ENCODE measurements around the gene ZFHX3. TPM values are rescaled to one million over a fixed set of nuclear protein-coding genes. Genes with fewer than 3 reads are reported as not detected.

ZFHX3 gene
- total RNA-seq, 3 donors from 2014 or later = 13.8 to 36.0 (median 15.5) TPM

GRCh38 chr16:72814226-72814625 is 233.7 kb downstream of the ZFHX3 start:
- Histone ChIP-seq H3K36me3 (ENCODE audit: low read depth) (no peaks in the 10 kb centered on the region), H3K4me3 (no peak overlapping the region), H3K4me1 (ENCODE audit: low read depth) (no peaks in the 10 kb centered on the region), H3K9me3 (no peaks in the 10 kb centered on the region)
- intact Hi-C loops (cut with DNase I, micrococcal nuclease) = no loop called here
- ATAC-seq (no peak), DNase-seq (no peak)
- TF ChIP-seq CTCF (IDR thresholded peaks at IDR 0.05) = no peak

- Histone ChIP-seq H3K9me3 (no peaks in the 10 kb centered on the region), H3K36me3 (ENCODE audit: low read depth) (no peaks in the 10 kb centered on the region), H3K4me1 (ENCODE audit: low read depth) (peaks cover 5% of the 10 kb centered on the region), H3K4me3 (no peak overlapping the region)
- TF ChIP-seq CTCF (IDR thresholded peaks at IDR 0.05) = no peak
- ATAC-seq (no peak), DNase-seq (no peak)
- intact Hi-C loops (cut with DNase I, micrococcal nuclease) = no loop called here
These were observed 235.3 kb downstream of the ZFHX3 start for GRCh38 chr16:72812672-72813071.

DNA sequence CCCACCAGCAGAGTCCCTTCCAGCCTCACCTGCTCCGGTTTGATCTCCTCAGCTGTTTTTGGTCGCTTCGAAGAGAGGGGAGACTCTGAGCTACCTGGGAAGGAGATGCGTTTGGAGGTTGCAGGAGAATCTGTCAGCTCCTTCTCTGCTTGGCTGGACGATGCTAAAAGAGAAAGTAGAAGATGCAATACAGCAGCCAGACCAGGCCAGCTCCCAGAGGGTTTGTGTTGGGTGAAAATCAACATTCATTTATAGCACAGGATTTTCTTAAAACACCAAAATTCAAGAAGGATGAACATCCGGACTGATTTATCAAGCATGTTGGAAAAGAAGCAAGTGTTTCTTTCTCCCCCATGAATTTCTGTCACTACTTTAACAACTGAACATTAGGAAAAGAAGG is 236.1 kb downstream of the ZFHX3 start:
- Histone ChIP-seq H3K9me3 (no peaks in the 10 kb centered on the region), H3K36me3 (ENCODE audit: low read depth) (no peaks in the 10 kb centered on the region), H3K4me3 (no peak overlapping the region), H3K4me1 (ENCODE audit: low read depth) (peaks cover 5% of the 10 kb centered on the region)
- no peak for TF ChIP-seq CTCF (IDR thresholded peaks at IDR 0.05)
- DNase-seq (no peak), ATAC-seq (no peak)
- intact Hi-C loops (cut with DNase I, micrococcal nuclease) = no loop called here

DNA sequence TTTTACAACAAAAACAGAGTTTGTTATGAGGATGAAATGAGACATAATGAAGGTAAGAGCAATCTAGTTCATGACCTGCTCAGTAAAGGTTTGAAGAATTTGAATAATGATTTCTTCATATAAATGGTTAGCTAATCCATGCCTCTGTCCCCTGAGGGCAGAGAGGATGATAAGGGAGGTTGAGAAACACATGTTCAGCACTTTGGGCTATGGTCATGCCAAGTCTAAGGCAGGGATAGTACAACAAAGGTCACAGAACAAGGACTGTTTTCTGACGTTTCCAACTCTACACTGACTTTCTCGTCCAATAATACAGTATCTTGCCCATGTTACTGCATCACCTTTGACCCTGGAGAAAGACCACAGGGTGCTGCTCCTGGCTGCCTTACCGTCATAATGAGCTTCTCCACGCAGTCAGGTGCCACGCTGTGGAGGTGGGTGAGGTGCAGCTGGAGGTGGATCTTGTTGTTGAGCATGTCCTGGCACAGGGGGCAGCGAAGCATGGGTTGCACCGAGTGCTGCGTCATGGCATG is 236.7 kb downstream of the ZFHX3 start:
- ATAC-seq = no peak
- Histone ChIP-seq H3K4me1 (ENCODE audit: low read depth) (peaks cover 5% of the 10 kb centered on the region), H3K36me3 (ENCODE audit: low read depth) (no peaks in the 10 kb centered on the region), H3K4me3 (no peak overlapping the region), H3K9me3 (no peaks in the 10 kb centered on the region)
- no peak for DNase-seq
- TF ChIP-seq CTCF (IDR thresholded peaks at IDR 0.05) = no peak
- intact Hi-C loops (cut with DNase I, micrococcal nuclease) = no loop called here

DNA sequence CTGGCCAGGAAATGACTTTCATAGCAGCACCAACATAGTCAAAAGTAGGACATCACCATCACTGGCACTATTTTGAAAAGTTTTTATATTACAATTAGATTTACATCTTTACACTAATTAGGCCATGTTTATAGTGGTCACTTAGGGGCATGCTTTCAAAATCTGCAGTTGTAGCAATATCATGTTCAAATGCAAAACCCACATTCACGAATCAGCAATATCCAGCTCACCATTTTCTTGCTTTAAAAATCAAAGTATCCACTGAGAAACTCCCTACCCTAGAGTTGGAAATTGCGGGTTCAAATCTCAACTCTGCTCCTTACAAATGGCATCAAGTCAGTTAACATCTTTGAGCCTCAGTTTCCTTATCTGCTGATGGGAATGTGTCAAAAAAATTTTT is 237.4 kb downstream of the ZFHX3 start:
- no peaks in the 10 kb centered on the region for H3K36me3 ChIP-seq (ENCODE audit: low read depth)
- H3K9me3 ChIP-seq = no peaks in the 10 kb centered on the region
- no peak overlapping the region for H3K4me3 ChIP-seq
- peaks cover 5% of the 10 kb centered on the region for H3K4me1 ChIP-seq (ENCODE audit: low read depth)
- ATAC-seq (no peak), DNase-seq (no peak)
- intact Hi-C loops (cut with DNase I, micrococcal nuclease) = no loop called here
- TF ChIP-seq CTCF (IDR thresholded peaks at IDR 0.05) = no peak

DNA sequence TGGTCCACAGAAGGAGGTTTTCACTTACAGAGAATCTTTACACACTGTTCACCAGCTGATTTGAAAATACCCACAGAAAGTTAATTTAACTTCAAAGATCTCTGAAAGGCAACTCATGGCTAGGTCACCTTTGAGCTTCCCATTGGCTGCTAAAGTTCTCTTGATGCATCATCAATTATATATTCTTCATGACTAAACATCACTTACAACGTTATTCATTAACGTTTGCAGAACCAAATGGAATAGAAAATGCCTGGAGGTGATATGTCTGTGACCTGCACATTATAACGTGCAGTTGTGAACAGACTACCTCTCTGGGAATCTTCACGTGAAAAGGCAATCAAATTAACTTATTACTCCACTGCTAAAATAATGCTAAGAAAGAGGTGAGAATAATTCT is 238.5 kb downstream of the ZFHX3 start:
- H3K9me3 ChIP-seq = no peaks in the 10 kb centered on the region
- no peaks in the 10 kb centered on the region for H3K36me3 ChIP-seq (ENCODE audit: low read depth)
- peaks cover 5% of the 10 kb centered on the region for H3K4me1 ChIP-seq (ENCODE audit: low read depth)
- ATAC-seq = no peak
- TF ChIP-seq CTCF (IDR thresholded peaks at IDR 0.05) = no peak
- intact Hi-C loops (cut with DNase I, micrococcal nuclease) = no loop called here
- DNase-seq = no peak
- H3K4me3 ChIP-seq = no peak overlapping the region

Data from mucosa of descending colon (tissue), 3 donors.